Gastrocnemius medialis (tissue), 4 donors: Measurements from ENCODE around the gene WNT10A. TPM values are rescaled to one million over a fixed set of nuclear protein-coding genes. Genes with fewer than 3 reads are reported as not detected.
A peak's percentile ranks its signal among the peaks of the same experiment; 100 is the strongest.
"Not testable (repeated sequence)": the region's sequence is repeated elsewhere in the genome, so short reads cannot be mapped to it uniquely, and the experiment has no call there.

Experiments
- ATAC-seq, 2 donors: fragments of 150-250 bp; one replicate each; pipeline ENCODE4 v1.9.1; 2016
- DNase-seq, 2 donors: peaks; one replicate each; pipeline ENCODE4 v3.0.0-alpha.2; 2019
- H3K27ac ChIP-seq, 4 donors: fragments of 200-600 bp; sonication (generic); 1 replicate in 1 of 4; 2 replicates in 3 of 4; pipeline ENCODE4 v1.5.1; 2016 to 2018; ENCODE audit warnings: mild to moderate bottlenecking in 2 of 4, moderate library complexity in 1 of 4
- H3K27me3 ChIP-seq, 3 donors: fragments of 200-600 bp; sonication (generic) in 2 of 3; 1 replicate in 1 of 3; 2 replicates in 2 of 3; pipeline versions ENCODE4 v1.5.1 to v1.6.0; 2016 to 2019; ENCODE audit warnings: mild to moderate bottlenecking in 1 of 3, moderate library complexity in 1 of 3
- H3K36me3 ChIP-seq, 2 donors: fragments of 200-600 bp; sonication (generic) in 1 of 2; one replicate each; pipeline ENCODE4 v1.5.1; 2017 to 2018
- H3K4me1 ChIP-seq, 2 donors: fragments of 200-600 bp; sonication (generic) in 1 of 2; one replicate each; pipeline ENCODE4 v1.5.1; 2016 to 2017; ENCODE audit warnings: mild to moderate bottlenecking in 2 of 2
- H3K4me3 ChIP-seq, 4 donors: fragments of 200-600 bp; sonication (generic) in 3 of 4; 1 replicate in 1 of 4; 2 replicates in 3 of 4; pipeline ENCODE4 v1.5.1; 2016 to 2019; ENCODE audit warnings: mild to moderate bottlenecking in 2 of 4
- H3K9me3 ChIP-seq, 3 donors: fragments of 200-600 bp; sonication (generic) in 2 of 3; 1 replicate in 1 of 3; 2 replicates in 2 of 3; pipeline ENCODE4 v1.5.1; 2016 to 2019
- CTCF ChIP-seq, 5 experiments: fragments of 450-650 bp in 3 of 5; fragments of 200-600 bp in 2 of 5; sonication (generic) in 2 of 5; IDR thresholded peaks in 4 of 5; conservative IDR thresholded peaks in 1 of 5; 1 replicate in 4 of 5; 2 replicates in 1 of 5; pipeline ENCODE4 v1.5.1; 2016 to 2019; ENCODE audit warnings: antibody characterized with exemption in 5 of 5, mild to moderate bottlenecking in 3 of 5, moderate library complexity in 3 of 5
- POLR2A ChIP-seq, 2 donors: fragments of 450-650 bp; IDR thresholded peaks; one replicate each; pipeline ENCODE4 v1.6.1; 2017; ENCODE audit warnings: antibody characterized with exemption in 2 of 2, mild to moderate bottlenecking in 2 of 2, moderate library complexity in 2 of 2
- in situ Hi-C, 4 donors: fragments of 200-750 bp; cut with MboI; loops; one replicate each; pipeline versions ENCODE4 v1.15.0 to v1.8.0; 2017; ENCODE audit warnings: low sequenced_read_pairs in 4 of 4
- intact Hi-C: fragments of 100-400 bp; cut with DNase I; formaldehyde crosslinking; loops from one replicate; pipeline ENCODE4 v1.15.1; 2023; ENCODE audit warnings: low total_unique reads
- total RNA-seq, 4 donors: library from RNA; depleted of rRNA; stranded (reverse); fragments of >200 nt; gene quantifications; one replicate each; pipeline versions ENCODE4 v1.1.0 to v1.2.3, GENCODE V29; 2016

The WNT10A gene
- total RNA-seq, 4 donors from 2014 or later: not detected

- H3K27ac ChIP-seq: peak overlapping the region; percentile 41 to 77 (median 71)
- no peak overlapping the region for H3K4me3 ChIP-seq
- in situ Hi-C loops (loop anchor here in 2 of 4 donors (5.0 to 10.0 kb wide), 2 partner anchors 55 to 123 kb away; partner anchors contain the start of gene CYP27A1 (in 1 of the 2)), intact Hi-C loops (loop anchor here (10.0 kb wide), 2 partner anchors 265 to 445 kb away; partner anchors contain the start of gene CTDSP1)
- DNase-seq: no peak
- H3K36me3 ChIP-seq: no peaks in the 10 kb centered on the region
- ATAC-seq: no peak
- no peak for TF ChIP-seq CTCF (IDR thresholded peaks at IDR 0.05 in 4 of 5, conservative IDR thresholded peaks at IDR 0.05 in 1 of 5)
- no peak for TF ChIP-seq POLR2A (IDR thresholded peaks at IDR 0.05)
- no peaks in the 10 kb centered on the region for H3K27me3 ChIP-seq
- peaks cover 0 to 4% (median 0%) of the 10 kb centered on the region in 3 donors for H3K9me3 ChIP-seq
- peaks cover 0 to 2% of the 10 kb centered on the region in 2 donors for H3K4me1 ChIP-seq
Measured at GRCh38 chr2:218839888-218840287, 40.8 kb upstream of the WNT10A start.

- intact Hi-C loops, H3K27me3 ChIP-seq, H3K9me3 ChIP-seq, H3K36me3 ChIP-seq, H3K4me1 ChIP-seq, H3K4me3 ChIP-seq, ATAC-seq, DNase-seq, H3K27ac ChIP-seq: not testable (repeated sequence)
- in situ Hi-C loops: loop anchor here in 1 of 4 donors (5.0 kb wide), 1 partner anchor 127 kb away; no protein-coding TSS in a partner anchor
Measured at GRCh38 chr2:218844334-218844733, 36.3 kb upstream of the WNT10A start.

DNA sequence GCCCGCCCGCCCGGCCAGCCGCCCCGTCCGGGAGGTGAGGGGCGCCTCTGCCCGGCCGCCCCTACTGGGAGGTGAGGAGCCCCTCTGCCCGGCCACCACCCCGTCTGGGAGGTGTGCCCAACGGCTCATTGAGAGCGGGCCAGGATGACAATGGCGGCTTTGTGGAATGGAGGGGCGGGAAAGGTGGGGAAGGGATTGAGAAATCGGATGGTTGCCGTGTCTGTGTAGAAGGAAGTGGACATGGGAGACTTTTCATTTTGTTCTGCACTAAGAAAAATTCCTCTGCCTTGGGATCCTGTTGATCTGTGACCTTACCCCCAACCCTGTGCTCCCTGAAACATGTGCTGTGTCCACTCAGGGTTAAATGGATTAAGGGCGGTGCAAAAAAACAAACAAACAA lies 33.7 kb upstream of the WNT10A start:
- not testable (repeated sequence) for H3K36me3 ChIP-seq, H3K4me1 ChIP-seq, ATAC-seq, H3K27ac ChIP-seq, H3K27me3 ChIP-seq, DNase-seq, H3K9me3 ChIP-seq, H3K4me3 ChIP-seq
- intact Hi-C loops (loop anchor here (1.0 to 5.0 kb wide), 3 partner anchors 65 to 137 kb away; partner anchors contain the start of genes CYP27A1 and TTLL4), in situ Hi-C loops (loop anchor here in 2 of 4 donors (5.0 kb wide), 2 partner anchors 120 to 135 kb away; partner anchors contain the start of gene TTLL4 (in 1 of the 2))

DNA sequence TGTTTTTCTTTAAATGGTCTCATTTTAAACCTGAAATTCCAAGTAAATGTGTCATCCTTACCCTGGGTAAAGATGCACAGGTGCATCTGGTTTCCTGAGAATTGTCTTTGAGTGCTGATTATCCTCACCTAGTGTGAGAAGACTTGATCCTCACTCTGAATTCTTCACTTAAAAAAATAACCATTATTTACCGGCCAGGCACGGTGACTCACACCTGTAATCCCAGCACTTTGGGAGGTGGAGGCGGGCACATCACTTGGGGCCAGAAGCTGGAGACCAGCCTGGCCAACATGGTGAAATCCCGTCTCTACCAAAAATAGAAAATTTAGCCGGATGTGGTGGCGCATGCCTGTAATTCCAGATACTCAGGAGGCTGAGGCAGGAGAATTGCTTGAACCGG lies 30.9 kb upstream of the WNT10A start:
- Histone ChIP-seq H3K27ac (no peak overlapping the region), H3K4me3 (no peak overlapping the region), H3K4me1 (peaks cover 3 to 9% of the 10 kb centered on the region in 2 donors), H3K9me3 (no peaks in the 10 kb centered on the region), H3K27me3 (peaks cover 0 to 4% (median 4%) of the 10 kb centered on the region in 3 donors), H3K36me3 (no peaks in the 10 kb centered on the region)
- DNase-seq (no peak), ATAC-seq (no peak)
- TF ChIP-seq CTCF (IDR thresholded peaks at IDR 0.05 in 4 of 5, conservative IDR thresholded peaks at IDR 0.05 in 1 of 5): no peak
- in situ Hi-C loops (loop anchor here (5.0 kb wide), 4 partner anchors 53 to 137 kb away; partner anchors contain the start of gene TTLL4 (in 1 of the 4)), intact Hi-C loops (loop anchor here (5.0 kb wide), 1 partner anchor 67 kb away; the partner anchor contains the start of gene CYP27A1)

GRCh38 chr2:218850796-218851195 lies 29.9 kb upstream of the WNT10A start:
- H3K27ac ChIP-seq: no peak overlapping the region
- H3K36me3 ChIP-seq: no peaks in the 10 kb centered on the region
- in situ Hi-C loops (loop anchor here in 2 of 4 donors (5.0 kb wide), 2 partner anchors 52 to 128 kb away; no protein-coding TSS in a partner anchor), intact Hi-C loops (no loop called here)
- peaks cover 0 to 4% (median 4%) of the 10 kb centered on the region in 3 donors for H3K27me3 ChIP-seq
- DNase-seq (no peak), ATAC-seq (no peak)
- peaks cover 3 to 9% of the 10 kb centered on the region in 2 donors for H3K4me1 ChIP-seq
- no peak overlapping the region for H3K4me3 ChIP-seq
- TF ChIP-seq CTCF (IDR thresholded peaks at IDR 0.05 in 4 of 5, conservative IDR thresholded peaks at IDR 0.05 in 1 of 5) (no peak), POLR2A (IDR thresholded peaks at IDR 0.05) (no peak)
- no peaks in the 10 kb centered on the region for H3K9me3 ChIP-seq
